PC-3 (cell line): Measurements from ENCODE around the gene CYTH4.

Source experiments
- EZH2 ChIP-seq: fragments of 300-600 bp; sonication (generic); IDR thresholded peaks from one replicate; pipeline ENCODE4 v1.6.1; 2017; ENCODE audit warnings: antibody characterized with exemption, mild to moderate bottlenecking, low read length; ENCODE audit not compliant: unreplicated experiment
- TF ChIP-seq, protein P1 (sequence below): fragments of 300-600 bp; sonication (generic); conservative IDR thresholded peaks from 2 replicates; pipeline ENCODE4 v1.5.1; 2017; ENCODE audit warnings: antibody characterized with exemption, low read depth, mild to moderate bottlenecking, low read length

DNA sequence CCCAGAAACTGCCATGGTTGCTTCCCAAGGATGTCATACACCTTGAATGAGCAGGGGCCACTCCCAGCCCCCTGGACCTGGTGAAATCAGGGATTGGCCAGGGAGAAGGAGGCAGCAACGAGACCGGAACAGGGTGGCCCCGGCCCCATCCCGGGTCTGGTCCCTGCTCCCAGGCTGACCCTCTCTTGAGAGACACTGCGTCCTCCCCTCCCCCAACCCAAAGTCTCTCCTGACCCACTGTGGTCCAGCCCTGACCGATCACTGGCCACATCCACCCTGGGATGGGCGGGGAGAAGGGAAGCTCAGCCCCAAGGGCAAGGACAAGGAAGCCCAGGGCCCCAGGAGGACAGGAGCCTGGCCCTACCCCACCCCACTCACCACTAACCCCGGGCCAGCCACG, 12.4 kb downstream of the CYTH4 start:
- TF ChIP-seq, protein P1, sequence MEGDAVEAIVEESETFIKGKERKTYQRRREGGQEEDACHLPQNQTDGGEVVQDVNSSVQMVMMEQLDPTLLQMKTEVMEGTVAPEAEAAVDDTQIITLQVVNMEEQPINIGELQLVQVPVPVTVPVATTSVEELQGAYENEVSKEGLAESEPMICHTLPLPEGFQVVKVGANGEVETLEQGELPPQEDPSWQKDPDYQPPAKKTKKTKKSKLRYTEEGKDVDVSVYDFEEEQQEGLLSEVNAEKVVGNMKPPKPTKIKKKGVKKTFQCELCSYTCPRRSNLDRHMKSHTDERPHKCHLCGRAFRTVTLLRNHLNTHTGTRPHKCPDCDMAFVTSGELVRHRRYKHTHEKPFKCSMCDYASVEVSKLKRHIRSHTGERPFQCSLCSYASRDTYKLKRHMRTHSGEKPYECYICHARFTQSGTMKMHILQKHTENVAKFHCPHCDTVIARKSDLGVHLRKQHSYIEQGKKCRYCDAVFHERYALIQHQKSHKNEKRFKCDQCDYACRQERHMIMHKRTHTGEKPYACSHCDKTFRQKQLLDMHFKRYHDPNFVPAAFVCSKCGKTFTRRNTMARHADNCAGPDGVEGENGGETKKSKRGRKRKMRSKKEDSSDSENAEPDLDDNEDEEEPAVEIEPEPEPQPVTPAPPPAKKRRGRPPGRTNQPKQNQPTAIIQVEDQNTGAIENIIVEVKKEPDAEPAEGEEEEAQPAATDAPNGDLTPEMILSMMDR: no peak
- no peak for TF ChIP-seq EZH2
